ENCODE data around the gene SSTR5. TPM values are rescaled to one million over a fixed set of nuclear protein-coding genes. Genes with fewer than 3 reads are reported as not detected.

SSTR5 gene
- total and polyA plus RNA-seq, 2 of the 4 experiments (the other 2 are of a cell fraction) = not detected

- no peak overlapping the region for H2BK15ac ChIP-seq (ENCODE audit: low read depth, low read length)
- H3K4me3 ChIP-seq (ENCODE audit: insufficient read depth, low read depth, low read length) = no peak overlapping the region
- H3K79me1 ChIP-seq (ENCODE audit: low read depth in 1 of 2, low read length in 2 of 2) = no peaks in the 10 kb centered on the region
- ChIA-PET CTCF (no interaction called here), POLR2A (ENCODE audit: unreplicated experiment) (no interaction called here)
- ATAC-seq (ENCODE audit: low read depth) (no peak), DNase-seq (no peak)
- H3K14ac ChIP-seq (replicated peaks; ENCODE audit: low read depth, low read length) = no peak overlapping the region
- no peak overlapping the region for H3K23ac ChIP-seq (ENCODE audit: low read depth, low read length)
- H3K4me1 ChIP-seq (ENCODE audit: control insufficient read depth, insufficient read depth, low read length) = no peaks in the 10 kb centered on the region
- no peak overlapping the region for H2BK5ac ChIP-seq (ENCODE audit: low read depth, low read length, poor library complexity, severe bottlenecking)
- no peak overlapping the region for H2BK120ac ChIP-seq (ENCODE audit: low read depth, low read length)
- in situ Hi-C loops (cut with MboI; ENCODE audit: low sequenced_read_pairs) (loop anchor here (25.0 kb wide), 1 partner anchor 350 kb away; the partner anchor contains the start of genes ANTKMT, FBXL16 and METRN), intact Hi-C loops (cut with micrococcal nuclease) (no loop called here), dilution Hi-C loops (cut with HindIII; ENCODE audit: low sequenced_read_pairs, unreplicated experiment) (no loop called here)
- H3K36me3 ChIP-seq (ENCODE audit: control insufficient read depth, insufficient read depth, low read length) = no peaks in the 10 kb centered on the region
- peaks cover 4% of the 10 kb centered on the region for H3K9me3 ChIP-seq (ENCODE audit: control insufficient read depth, insufficient read depth, low read length)
- TF ChIP-seq BHLHE40 (IDR thresholded peaks at IDR 0.05; ENCODE audit: low read depth, low read length) = no peak
- no peak for TF ChIP-seq RAD21 (IDR thresholded peaks at IDR 0.05; ENCODE audit: low read length)
- TF ChIP-seq MXI1 (IDR thresholded peaks at IDR 0.05; ENCODE audit: borderline replicate concordance, low read depth, low read length) = no peak
- TF ChIP-seq NFE2L2 (IDR thresholded peaks at IDR 0.05; ENCODE audit: low read depth, low read length) = no peak
- no peak for TF ChIP-seq MAZ (IDR thresholded peaks at IDR 0.05; ENCODE audit: borderline replicate concordance, low read depth, low read length)
- TF ChIP-seq POLR2A (IDR thresholded peaks at IDR 0.05; ENCODE audit: low read depth, low read length) = no peak
- TF ChIP-seq USF2 (IDR thresholded peaks at IDR 0.05; ENCODE audit: low read depth, low read length) = no peak
- TF ChIP-seq CHD1 (IDR thresholded peaks at IDR 0.05; ENCODE audit: low read depth, low read length) = no peak
- no peak for TF ChIP-seq CEBPB (IDR thresholded peaks at IDR 0.05; ENCODE audit: low read depth, low read length)
- TF ChIP-seq SMC3 (IDR thresholded peaks at IDR 0.05; ENCODE audit: low read depth, low read length) = no peak
- no peak for TF ChIP-seq MAFK (IDR thresholded peaks at IDR 0.05; ENCODE audit: low read depth, low read length)
- TF ChIP-seq FOS (IDR thresholded peaks at IDR 0.05; ENCODE audit: low read depth, low read length) = no peak
- no peak for TF ChIP-seq RFX5 (IDR thresholded peaks at IDR 0.05; ENCODE audit: low read depth, low read length)
- TF ChIP-seq ELK1 (IDR thresholded peaks at IDR 0.05; ENCODE audit: borderline replicate concordance, low read depth, low read length) = no peak
- no peak for TF ChIP-seq CTCF (conservative IDR thresholded peaks at IDR 0.05; ENCODE audit: low read depth, low read length)
- TF ChIP-seq RCOR1 (IDR thresholded peaks at IDR 0.05; ENCODE audit: insufficient replicate concordance, low read length) = no peak
- H4K8ac ChIP-seq (ENCODE audit: low read depth in 2 of 2, low read length in 2 of 2) = no peak overlapping the region
- H3K18ac ChIP-seq (ENCODE audit: low read depth, low read length) = no peak overlapping the region
- H2AK5ac ChIP-seq (ENCODE audit: low read depth, low read length) = no peak overlapping the region
- H2BK20ac ChIP-seq (ENCODE audit: low read depth, low read length) = no peak overlapping the region
- no peak overlapping the region for H3K9ac ChIP-seq (ENCODE audit: low read depth, low read length)
- 85% methylated on average over 9 of the region's 43 CpGs; no CpG with 5 or more reads in 1 of the 2 experiments for WGBS, 2 experiments (ENCODE audit: extremely low coverage in 2 of 2, insufficient read length in 1 of 2)
- no peak overlapping the region for H2AFZ ChIP-seq (replicated peaks; ENCODE audit: low read length, poor library complexity)
- H3K27ac ChIP-seq (ENCODE audit: insufficient read depth, low read length) = no peak overlapping the region
- no peak overlapping the region for H4K5ac ChIP-seq (ENCODE audit: low read depth, low read length)
- H3K9me1 ChIP-seq (ENCODE audit: insufficient read depth, low read length) = no peaks in the 10 kb centered on the region
- H2AK9ac ChIP-seq (replicated peaks; ENCODE audit: low read depth, low read length, poor library complexity) = no peak overlapping the region
- H3K27me3 ChIP-seq (ENCODE audit: control insufficient read depth, insufficient read depth, low read length) = peaks cover 29% of the 10 kb centered on the region
- H4K91ac ChIP-seq (ENCODE audit: insufficient read depth, low read depth, low read length) = no peak overlapping the region
- no peak overlapping the region for H3K4me2 ChIP-seq (ENCODE audit: low read depth, low read length)
- no peak overlapping the region for H3K56ac ChIP-seq (ENCODE audit: extremely low read depth, insufficient read depth, low read length)
- H4K20me1 ChIP-seq (ENCODE audit: insufficient read depth, low read length) = no peaks in the 10 kb centered on the region
- H3K4ac ChIP-seq (ENCODE audit: low read depth, low read length) = no peak overlapping the region
- BruUV-seq (replicated peaks) = no TSS peak
Measured at GRCh38 chr16:1061769-1062505, 10.6 kb upstream of the SSTR5 start.

Measured in IMR-90 (cell line).